Gastroesophageal sphincter (tissue), 3 donors: ENCODE measurements around the gene CNTNAP5.

Experiments used
- CTCF ChIP-seq, 4 experiments: fragments of 200-600 bp in 2 of 4; fragments of 450-650 bp in 2 of 4; sonication (generic) in 1 of 4; IDR thresholded peaks; one replicate each; pipeline ENCODE4 v1.5.1; 2017 to 2019; ENCODE audit warnings: antibody characterized with exemption in 4 of 4, mild to moderate bottlenecking in 2 of 4, moderate library complexity in 2 of 4
- POLR2A ChIP-seq, 2 donors: fragments of 450-650 bp; IDR thresholded peaks; one replicate each; pipeline ENCODE4 v1.6.1; 2017; ENCODE audit warnings: antibody characterized with exemption in 2 of 2, mild to moderate bottlenecking in 2 of 2, moderate library complexity in 1 of 2
- POLR2AphosphoS5 ChIP-seq: sonication (generic); formaldehyde crosslinking; IDR thresholded peaks from one replicate; pipeline ENCODE4 v1.6.1; 2017; ENCODE audit warnings: antibody characterized with exemption

- TF ChIP-seq CTCF (IDR thresholded peaks at IDR 0.05): no peak
- TF ChIP-seq POLR2A (IDR thresholded peaks at IDR 0.05): no peak
- no peak for TF ChIP-seq POLR2AphosphoS5
These were observed 615.2 kb downstream of the CNTNAP5 start for GRCh38 chr2:124640221-124640750.
